Hepatocyte (in vitro differentiated cells): Measurements from ENCODE around the gene MTFR1L. TPM values are rescaled to one million over a fixed set of nuclear protein-coding genes. Genes with fewer than 3 reads are reported as not detected.

Source experiments
- DNase-seq: peaks from one replicate; pipeline ENCODE4 v3.0.0-alpha.2; 2016; ENCODE audit warnings: low spot score
- H2AFZ ChIP-seq: fragments of 200-600 bp; sonication (generic); 2 replicates; pipeline ENCODE4 v1.6.0; 2016; ENCODE audit warnings: antibody characterized with exemption, mild to moderate bottlenecking
- H3K27ac ChIP-seq: fragments of 200-600 bp; sonication (generic); 2 replicates; pipeline ENCODE4 v1.5.1; 2016; ENCODE audit warnings: mild to moderate bottlenecking
- H3K27me3 ChIP-seq: fragments of 200-600 bp; sonication (generic); 2 replicates; pipeline ENCODE4 v1.6.1; 2016
- H3K36me3 ChIP-seq: fragments of 200-600 bp; sonication (generic); replicated peaks from 2 replicates; pipeline ENCODE4 v1.5.1; 2016; ENCODE audit warnings: low read depth; ENCODE audit not compliant: insufficient read depth
- H3K4me1 ChIP-seq: fragments of 200-600 bp; sonication (generic); 2 replicates; pipeline ENCODE4 v1.5.1; 2016; ENCODE audit warnings: mild to moderate bottlenecking, moderate library complexity; ENCODE audit not compliant: insufficient read depth
- H3K4me2 ChIP-seq: fragments of 200-600 bp; sonication (generic); 2 replicates; pipeline ENCODE4 v1.6.0; 2016
- H3K4me3 ChIP-seq: fragments of 200-600 bp; sonication (generic); 2 replicates; pipeline ENCODE4 v1.5.1; 2016; ENCODE audit warnings: mild to moderate bottlenecking
- H3K79me2 ChIP-seq: fragments of 200-600 bp; sonication (generic); 2 replicates; pipeline ENCODE4 v1.6.0; 2017; ENCODE audit warnings: mild to moderate bottlenecking
- H3K9me2 ChIP-seq: fragments of 200-600 bp; sonication (generic); replicated peaks from 2 replicates; pipeline ENCODE4 v1.6.0; 2017; ENCODE audit warnings: mild to moderate bottlenecking; ENCODE audit not compliant: insufficient read depth
- H3K9me3 ChIP-seq: fragments of 200-600 bp; sonication (generic); 2 replicates; pipeline ENCODE4 v1.5.1; 2016; ENCODE audit warnings: low read depth, mild to moderate bottlenecking
- H4K20me1 ChIP-seq: fragments of 200-600 bp; sonication (generic); 2 replicates; pipeline ENCODE4 v1.6.0; 2016; ENCODE audit warnings: mild to moderate bottlenecking; ENCODE audit not compliant: insufficient read depth, poor library complexity, severe bottlenecking
- EZH2 ChIP-seq: fragments of 200-600 bp; sonication (generic); IDR thresholded peaks from 2 replicates; pipeline ENCODE4 v1.6.1; 2016; ENCODE audit warnings: antibody characterized with exemption, mild to moderate bottlenecking, borderline replicate concordance
- EZH2phosphoT487 ChIP-seq: fragments of 200-600 bp; sonication (generic); IDR thresholded peaks from one replicate; pipeline ENCODE4 v1.6.1; 2018; ENCODE audit warnings: antibody characterized with exemption, mild to moderate bottlenecking, low read depth, moderate library complexity; ENCODE audit not compliant: unreplicated experiment, severe bottlenecking
- WGBS: methylation state at CpG from one replicate; pipeline ENCODE4 v1.1.6; 2016; ENCODE audit warnings: low lambda C conversion rate; ENCODE audit errors: missing lambda C conversion rate; 5-methylcytosine and 5-hydroxymethylcytosine counted together
- polyA plus RNA-seq: library from polyadenylated mRNA; unstranded; fragments of >200 nt; fragmentation: Nextera tagmentation; extraction: Ambion mirVana; gene quantifications from 2 replicates; pipeline ENCODE4 v1.2.1, GENCODE V29; 2016
- total RNA-seq: library from RNA; depleted of rRNA; stranded (reverse); fragments of >200 nt; gene quantifications from 2 replicates; pipeline ENCODE4 v1.2.3, GENCODE V29; 2014
- TF ChIP-seq, protein P1 (sequence below): fragments of 200-600 bp; sonication (generic); IDR thresholded peaks from 2 replicates; pipeline ENCODE4 v1.5.1; 2016; ENCODE audit warnings: antibody characterized with exemption, mild to moderate bottlenecking; ENCODE audit not compliant: poor library complexity

The MTFR1L gene
- total and polyA plus RNA-seq, 2 experiments from 2014 or later, result 62.6 to 103 TPM

DNA sequence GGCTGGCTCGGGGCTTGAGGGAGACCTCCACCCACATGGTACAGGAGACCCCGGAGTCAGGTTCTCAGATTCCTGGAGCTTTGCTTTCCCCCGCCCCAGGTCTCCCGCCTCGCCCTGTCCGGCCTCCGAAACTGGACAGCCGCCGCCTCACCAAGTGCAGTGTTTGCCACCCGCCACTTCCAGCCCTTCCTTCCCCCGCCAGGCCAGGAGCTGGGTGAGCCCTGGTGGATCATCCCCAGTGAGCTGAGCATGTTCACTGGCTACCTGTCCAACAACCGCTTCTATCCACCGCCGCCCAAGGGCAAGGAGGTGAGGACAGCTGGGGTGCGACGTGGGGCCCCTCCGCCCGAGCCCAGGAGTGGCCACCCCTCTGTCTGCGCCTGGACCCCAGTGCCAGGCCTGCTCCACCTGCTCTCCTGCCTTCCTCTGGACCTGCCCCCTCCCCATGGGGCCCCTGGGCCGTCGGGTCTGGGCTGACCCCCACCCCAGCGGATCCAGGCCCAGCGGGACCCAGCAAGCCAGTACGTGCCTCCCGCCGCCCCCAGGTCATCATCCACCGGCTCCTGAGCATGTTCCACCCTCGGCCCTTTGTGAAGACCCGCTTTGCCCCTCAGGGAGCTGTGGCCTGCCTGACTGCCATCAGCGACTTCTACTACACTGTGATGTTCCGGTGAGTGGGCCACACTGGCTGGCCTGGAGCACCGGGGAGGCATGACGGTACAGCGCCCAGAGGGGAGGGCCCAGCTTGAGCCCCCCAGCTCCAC lies 11.1 kb upstream of the MTFR1L start:
- Histone ChIP-seq H3K27ac (no peak overlapping the region), H3K9me3 (no peaks in the 10 kb centered on the region), H3K4me1 (no peaks in the 10 kb centered on the region), H3K79me2 (peaks cover 2% of the 10 kb centered on the region), H3K36me3 (no peaks in the 10 kb centered on the region), H3K4me3 (no peak overlapping the region), H4K20me1 (no peaks in the 10 kb centered on the region), H2AFZ (no peak overlapping the region), H3K4me2 (no peak overlapping the region), H3K9me2 (no peaks in the 10 kb centered on the region), H3K27me3 (no peaks in the 10 kb centered on the region)
- no peak for TF ChIP-seq EZH2
- TF ChIP-seq EZH2phosphoT487, result no peak
- TF ChIP-seq, protein P1, sequence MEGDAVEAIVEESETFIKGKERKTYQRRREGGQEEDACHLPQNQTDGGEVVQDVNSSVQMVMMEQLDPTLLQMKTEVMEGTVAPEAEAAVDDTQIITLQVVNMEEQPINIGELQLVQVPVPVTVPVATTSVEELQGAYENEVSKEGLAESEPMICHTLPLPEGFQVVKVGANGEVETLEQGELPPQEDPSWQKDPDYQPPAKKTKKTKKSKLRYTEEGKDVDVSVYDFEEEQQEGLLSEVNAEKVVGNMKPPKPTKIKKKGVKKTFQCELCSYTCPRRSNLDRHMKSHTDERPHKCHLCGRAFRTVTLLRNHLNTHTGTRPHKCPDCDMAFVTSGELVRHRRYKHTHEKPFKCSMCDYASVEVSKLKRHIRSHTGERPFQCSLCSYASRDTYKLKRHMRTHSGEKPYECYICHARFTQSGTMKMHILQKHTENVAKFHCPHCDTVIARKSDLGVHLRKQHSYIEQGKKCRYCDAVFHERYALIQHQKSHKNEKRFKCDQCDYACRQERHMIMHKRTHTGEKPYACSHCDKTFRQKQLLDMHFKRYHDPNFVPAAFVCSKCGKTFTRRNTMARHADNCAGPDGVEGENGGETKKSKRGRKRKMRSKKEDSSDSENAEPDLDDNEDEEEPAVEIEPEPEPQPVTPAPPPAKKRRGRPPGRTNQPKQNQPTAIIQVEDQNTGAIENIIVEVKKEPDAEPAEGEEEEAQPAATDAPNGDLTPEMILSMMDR, result no peak
- no peak for DNase-seq
- 92% methylated on average over 19 of the region's 34 CpGs for WGBS

DNA sequence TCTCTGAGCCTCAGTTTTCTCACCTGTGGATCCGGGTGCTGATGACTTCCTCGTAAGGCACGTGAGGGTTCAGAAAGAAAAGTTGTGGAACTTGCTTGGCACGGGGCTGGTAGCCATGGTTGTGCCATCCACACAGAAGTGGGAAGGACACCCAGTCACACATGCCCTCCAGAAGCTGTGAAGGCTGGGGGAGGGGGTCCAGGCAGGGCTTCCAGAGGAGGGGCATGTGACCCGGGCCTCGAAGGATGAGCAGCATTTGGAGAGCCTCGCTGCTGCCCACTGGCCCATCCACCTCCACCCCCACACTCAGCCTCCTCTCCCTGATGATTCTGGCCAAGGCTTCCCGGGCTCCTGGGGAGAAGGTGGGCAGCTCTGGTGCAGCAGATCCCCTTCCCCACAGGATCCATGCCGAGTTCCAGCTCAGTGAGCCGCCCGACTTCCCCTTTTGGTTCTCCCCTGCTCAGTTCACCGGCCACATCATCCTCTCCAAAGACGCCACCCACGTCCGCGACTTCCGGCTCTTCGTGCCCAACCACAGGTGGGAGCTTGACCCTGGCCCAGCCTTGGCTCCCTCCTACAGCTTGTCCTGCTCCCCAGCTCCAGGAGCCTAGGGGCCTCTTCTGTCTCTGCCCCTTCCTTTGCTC lies 10.3 kb upstream of the MTFR1L start:
- Histone ChIP-seq H2AFZ (no peak overlapping the region), H3K27ac (no peak overlapping the region), H4K20me1 (no peaks in the 10 kb centered on the region), H3K9me3 (no peaks in the 10 kb centered on the region), H3K4me2 (no peak overlapping the region), H3K36me3 (no peaks in the 10 kb centered on the region), H3K27me3 (no peaks in the 10 kb centered on the region), H3K4me3 (no peak overlapping the region), H3K4me1 (no peaks in the 10 kb centered on the region), H3K9me2 (no peaks in the 10 kb centered on the region), H3K79me2 (no peaks in the 10 kb centered on the region)
- WGBS, result 90% methylated on average over 18 of the region's 18 CpGs
- TF ChIP-seq, protein P1, result no peak
- TF ChIP-seq EZH2, result no peak
- TF ChIP-seq EZH2phosphoT487, result no peak
- no peak for DNase-seq

DNA sequence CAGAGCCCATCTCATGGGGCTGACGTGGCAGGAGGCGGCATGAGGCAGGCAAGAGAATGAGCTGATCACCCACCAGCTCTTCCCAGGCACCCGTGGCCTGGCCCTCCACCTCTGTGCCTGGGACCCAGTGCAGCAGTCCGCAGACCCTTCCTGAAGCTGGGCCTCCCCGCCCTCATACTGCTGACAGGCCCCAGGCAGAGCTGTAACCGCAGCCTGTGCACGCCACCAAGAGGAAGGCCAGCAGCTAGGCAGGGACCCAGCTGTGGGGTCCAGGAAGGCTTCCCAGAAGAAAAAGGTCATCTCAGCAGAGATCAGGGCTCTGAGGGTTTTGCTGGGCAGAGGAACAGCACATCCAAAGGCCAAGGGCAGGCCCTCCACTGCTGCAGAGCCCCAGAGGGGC lies 9.8 kb upstream of the MTFR1L start:
- H4K20me1 ChIP-seq, result no peaks in the 10 kb centered on the region
- H2AFZ ChIP-seq, result no peak overlapping the region
- H3K36me3 ChIP-seq, result no peaks in the 10 kb centered on the region
- DNase-seq, result no peak
- H3K27me3 ChIP-seq, result no peaks in the 10 kb centered on the region
- no peaks in the 10 kb centered on the region for H3K9me2 ChIP-seq
- no peaks in the 10 kb centered on the region for H3K4me1 ChIP-seq
- no peak overlapping the region for H3K27ac ChIP-seq
- 92% methylated on average over 7 of the region's 7 CpGs for WGBS
- H3K4me2 ChIP-seq, result no peak overlapping the region
- H3K4me3 ChIP-seq, result no peak overlapping the region
- TF ChIP-seq, protein P1, result no peak
- TF ChIP-seq EZH2 (no peak), EZH2phosphoT487 (no peak)
- no peaks in the 10 kb centered on the region for H3K9me3 ChIP-seq
- no peaks in the 10 kb centered on the region for H3K79me2 ChIP-seq
